Neuronal stem cell (in vitro differentiated cells): ENCODE measurements around the gene RAB24.

Experiments used
- DNase-seq: peaks from one replicate; pipeline ENCODE4 v3.0.0-alpha.2; 2013; ENCODE audit warnings: low spot score
- H2AFZ ChIP-seq: one replicate; pipeline ENCODE4 v1.6.1; 2013; ENCODE audit warnings: mild to moderate bottlenecking, low read length, inconsistent platforms
- H2AK5ac ChIP-seq: 2 replicates; pipeline ENCODE4 v1.6.1; 2013; ENCODE audit warnings: low read depth, mild to moderate bottlenecking, inconsistent platforms, low read length, moderate library complexity, mixed read lengths
- H2BK120ac ChIP-seq: 2 replicates; pipeline ENCODE4 v1.6.1; 2013; ENCODE audit warnings: low read depth, mild to moderate bottlenecking, inconsistent platforms, low read length, moderate library complexity, mixed read lengths
- H2BK12ac ChIP-seq: one replicate; pipeline ENCODE4 v1.6.1; 2013; ENCODE audit warnings: low read length, inconsistent platforms
- H2BK15ac ChIP-seq: 2 replicates; pipeline ENCODE4 v1.6.1; 2013; ENCODE audit warnings: mild to moderate bottlenecking, low read length, inconsistent platforms, mixed read lengths
- H2BK5ac ChIP-seq: one replicate; pipeline ENCODE4 v1.6.1; 2013; ENCODE audit warnings: inconsistent platforms, mild to moderate bottlenecking, low read length, moderate library complexity
- H3K14ac ChIP-seq: one replicate; pipeline ENCODE4 v1.6.1; 2013; ENCODE audit warnings: low read length, inconsistent platforms
- H3K18ac ChIP-seq: 2 replicates; pipeline ENCODE4 v1.6.1; 2013; ENCODE audit warnings: low read length, inconsistent platforms
- H3K23ac ChIP-seq: 2 replicates; pipeline ENCODE4 v1.6.1; 2013; ENCODE audit warnings: low read depth, mild to moderate bottlenecking, mixed read lengths, low read length, inconsistent platforms; ENCODE audit not compliant: poor library complexity
- H3K27ac ChIP-seq: replicated peaks from 3 replicates; pipeline ENCODE4 v1.5.1; 2013; ENCODE audit warnings: low read length, inconsistent platforms
- H3K27me3 ChIP-seq, 3 experiments: 2 replicates each; pipeline ENCODE4 v1.6.1; 2013; ENCODE audit warnings: low read length in 3 of 3, mild to moderate bottlenecking in 2 of 3, inconsistent platforms in 1 of 3, low read depth in 1 of 3, mixed read lengths in 1 of 3, moderate library complexity in 1 of 3; ENCODE audit not compliant: control insufficient read depth in 3 of 3, insufficient read depth in 3 of 3
- H3K36me3 ChIP-seq, 2 donors: replicated peaks in 1 of 2; 2 replicates each; pipeline ENCODE4 v1.6.1; 2013; ENCODE audit warnings: low read length in 2 of 2; ENCODE audit not compliant: control insufficient read depth in 2 of 2, insufficient read depth in 2 of 2
- H3K4ac ChIP-seq: 2 replicates; pipeline ENCODE4 v1.6.1; 2013; ENCODE audit warnings: inconsistent platforms, mild to moderate bottlenecking, low read length, moderate library complexity
- H3K4me1 ChIP-seq, 2 donors: 1 replicate in 1 of 2; 2 replicates in 1 of 2; pipeline ENCODE4 v1.6.1; 2013; ENCODE audit warnings: low read length in 2 of 2, low read depth in 1 of 2; ENCODE audit not compliant: control insufficient read depth in 2 of 2, insufficient read depth in 1 of 2
- H3K4me2 ChIP-seq: one replicate; pipeline ENCODE4 v1.6.1; 2013; ENCODE audit warnings: mild to moderate bottlenecking, low read length, inconsistent platforms; ENCODE audit not compliant: insufficient read depth, poor library complexity, severe bottlenecking
- H3K4me3 ChIP-seq, 2 donors: 2 replicates each; pipeline ENCODE4 v1.5.1; 2013; ENCODE audit warnings: low read length in 2 of 2, mild to moderate bottlenecking in 2 of 2, inconsistent platforms in 1 of 2, moderate library complexity in 1 of 2
- H3K79me1 ChIP-seq: one replicate; pipeline ENCODE4 v1.6.1; 2013; ENCODE audit warnings: low read depth, mild to moderate bottlenecking, inconsistent platforms, low read length, moderate library complexity
- H3K9ac ChIP-seq: one replicate; pipeline ENCODE4 v1.6.1; 2013; ENCODE audit warnings: mild to moderate bottlenecking, low read depth, low read length, inconsistent platforms; ENCODE audit not compliant: poor library complexity
- H3K9me3 ChIP-seq, 2 donors: replicated peaks in 1 of 2; 2 replicates each; pipeline versions ENCODE3 to v1.6.1; 2013; ENCODE audit warnings: low read length in 2 of 2, mild to moderate bottlenecking in 2 of 2, inconsistent platforms in 1 of 2, low read depth in 1 of 2, mixed read lengths in 1 of 2, moderate library complexity in 1 of 2; ENCODE audit not compliant: control insufficient read depth in 2 of 2, insufficient read depth in 1 of 2
- H4K8ac ChIP-seq: one replicate; pipeline ENCODE4 v1.6.1; 2013; ENCODE audit warnings: low read depth, mild to moderate bottlenecking, inconsistent platforms, low read length, moderate library complexity
- H4K91ac ChIP-seq: one replicate; pipeline ENCODE4 v1.6.1; 2013; ENCODE audit warnings: low read length, low read depth, mild to moderate bottlenecking, inconsistent platforms; ENCODE audit not compliant: poor library complexity
- WGBS, 2 donors: extraction: QIAGEN DNeasy Blood & Tissue Kit; methylation state at CpG; one replicate each; pipeline ENCODE4 v1.1.7; 2013; ENCODE audit warnings: missing lambda C conversion rate in 2 of 2, mixed read lengths in 1 of 2; ENCODE audit not compliant: insufficient read length in 2 of 2, insufficient replicate concordance in 1 of 2; ENCODE audit errors: extremely low coverage in 2 of 2; 5-methylcytosine and 5-hydroxymethylcytosine counted together

Gene RAB24

DNA sequence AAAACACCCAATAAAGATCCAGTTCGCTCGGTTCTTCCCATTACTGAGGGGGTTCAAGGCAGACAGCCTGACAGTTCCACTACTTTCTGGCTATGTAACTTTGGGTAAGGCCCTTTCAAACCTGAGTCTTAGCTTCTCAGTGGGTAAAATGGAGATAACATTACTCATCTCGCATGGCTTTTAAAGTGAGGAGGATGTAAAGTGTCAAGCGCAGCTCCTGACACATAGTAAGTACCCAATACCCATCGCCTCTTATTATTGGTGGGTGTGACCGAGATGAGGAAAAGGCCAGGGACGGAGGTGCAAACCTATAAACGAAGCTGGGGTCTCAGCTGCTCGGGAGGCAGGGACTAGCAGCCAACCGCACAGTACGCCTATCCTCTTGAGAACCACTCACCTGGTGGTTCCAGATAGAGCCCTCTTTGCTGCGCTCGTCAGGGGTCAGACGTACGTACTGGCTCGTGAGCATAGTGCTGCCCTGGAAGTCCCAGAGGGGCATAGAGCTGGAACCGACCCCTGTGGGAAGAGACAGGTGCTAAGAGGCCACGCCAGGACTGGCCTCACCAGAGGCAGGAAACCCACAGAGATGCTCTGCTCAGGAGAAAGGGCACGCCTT is 47.4 kb upstream of the RAB24 start:
- no peaks in the 10 kb centered on the region for H3K9me3 ChIP-seq
- H4K8ac ChIP-seq = peak overlapping the region; percentile 66
- peak overlapping the region; percentile 99 for H2AFZ ChIP-seq
- peaks cover 0 to 1% (median 0%) of the 10 kb centered on the region in 3 experiments for H3K27me3 ChIP-seq
- peak overlapping the region; percentile 64 to 81 for H3K4me3 ChIP-seq
- no peak overlapping the region for H3K27ac ChIP-seq
- no peak overlapping the region for H4K91ac ChIP-seq
- peak overlapping the region; percentile 1 for H3K23ac ChIP-seq
- H3K18ac ChIP-seq = peak overlapping the region; percentile 84
- H3K36me3 ChIP-seq = peaks cover 4 to 31% of the 10 kb centered on the region in 2 donors
- WGBS, 2 donors = no CpG with 5 or more reads among the region's 19 CpGs
- H3K4me1 ChIP-seq = peaks cover 8 to 9% of the 10 kb centered on the region in 2 donors
- peak overlapping the region; percentile 96 for H3K9ac ChIP-seq
- H2AK5ac ChIP-seq = peak overlapping the region; percentile 72
- peaks cover 11% of the 10 kb centered on the region for H3K79me1 ChIP-seq
- no peak overlapping the region for H3K14ac ChIP-seq
- no peak overlapping the region for H2BK120ac ChIP-seq
- H2BK12ac ChIP-seq = no peak overlapping the region
- no peak overlapping the region for H2BK15ac ChIP-seq
- H3K4me2 ChIP-seq = peak overlapping the region; percentile 97
- H2BK5ac ChIP-seq = peak overlapping the region; percentile 97
- no peak for DNase-seq
- H3K4ac ChIP-seq = peak overlapping the region; percentile 8

DNA sequence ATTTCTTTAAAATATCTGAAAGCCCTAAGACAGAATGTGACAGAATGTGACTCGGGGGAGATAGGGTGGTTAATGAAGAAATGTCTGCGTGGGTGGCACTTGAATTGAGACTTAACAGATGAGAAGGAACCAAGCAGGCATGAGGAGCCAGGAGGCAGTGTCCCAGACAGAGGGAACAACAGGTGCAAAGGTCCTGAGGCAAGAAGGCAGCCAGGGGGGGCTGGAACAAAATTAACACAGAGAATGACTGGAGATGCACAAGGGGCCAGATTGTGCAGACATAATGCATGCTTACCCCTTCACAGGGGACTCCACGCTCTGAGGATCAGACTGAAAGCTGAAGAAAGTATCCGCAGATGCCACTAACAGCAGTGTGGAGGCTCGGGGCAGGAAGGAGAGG is 46.2 kb upstream of the RAB24 start:
- Histone ChIP-seq H3K4me2 (peak overlapping the region; percentile 28), H3K4me3 (peak overlapping the region in 1 of 2 donors; percentile 64), H2AFZ (no peak overlapping the region), H3K27ac (no peak overlapping the region), H2AK5ac (no peak overlapping the region), H3K27me3 (no peaks in the 10 kb centered on the region), H3K9me3 (no peaks in the 10 kb centered on the region), H4K8ac (no peak overlapping the region), H4K91ac (no peak overlapping the region), H3K79me1 (peaks cover 11% of the 10 kb centered on the region), H3K9ac (no peak overlapping the region), H3K4me1 (peaks cover 8 to 9% of the 10 kb centered on the region in 2 donors), H2BK120ac (no peak overlapping the region), H2BK15ac (no peak overlapping the region), H3K18ac (no peak overlapping the region), H3K36me3 (peaks cover 4 to 39% of the 10 kb centered on the region in 2 donors), H3K4ac (no peak overlapping the region), H3K14ac (no peak overlapping the region), H2BK5ac (no peak overlapping the region), H2BK12ac (no peak overlapping the region), H3K23ac (no peak overlapping the region)
- WGBS, 2 donors = no CpG with 5 or more reads among the region's 5 CpGs
- DNase-seq = no peak

- Histone ChIP-seq H2AFZ (no peak overlapping the region), H3K79me1 (peaks cover 11% of the 10 kb centered on the region)
- WGBS, 2 donors = no CpG with 5 or more reads among the region's 3 CpGs
Measured at GRCh38 chr5:177349362-177349647, 45.8 kb upstream of the RAB24 start.

DNA sequence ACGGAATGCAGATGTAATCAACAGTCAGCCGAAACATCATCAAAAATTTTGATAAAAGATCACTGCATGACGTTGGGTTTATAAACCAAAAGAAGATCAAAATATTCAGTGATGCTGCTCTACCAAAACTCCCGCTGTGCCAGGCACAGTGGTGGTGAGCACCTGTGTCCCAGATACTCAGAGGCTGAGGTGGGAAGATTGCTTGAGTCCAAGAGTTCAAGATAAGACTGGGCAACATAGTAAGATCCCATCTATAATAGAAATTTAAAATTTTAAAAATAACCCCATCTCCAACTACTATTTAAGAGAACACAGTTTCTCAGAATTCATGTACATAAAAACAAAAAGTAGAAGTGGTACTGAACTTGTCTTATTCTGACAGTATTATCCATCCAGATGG is 44.2 kb upstream of the RAB24 start:
- H3K4me2 ChIP-seq = no peak overlapping the region
- WGBS, 2 donors = no CpG with 5 or more reads among the region's 4 CpGs
- no peak overlapping the region for H3K14ac ChIP-seq

More at GRCh38 chr5:177349362-177349647, 45.8 kb upstream of the RAB24 start:
- Histone ChIP-seq H3K36me3 (peaks cover 4 to 39% of the 10 kb centered on the region in 2 donors), H4K8ac (no peak overlapping the region), H3K9ac (no peak overlapping the region), H2AK5ac (no peak overlapping the region), H2BK120ac (no peak overlapping the region), H3K14ac (no peak overlapping the region), H3K23ac (no peak overlapping the region), H2BK5ac (no peak overlapping the region), H3K27ac (no peak overlapping the region), H3K27me3 (no peaks in the 10 kb centered on the region), H3K4ac (no peak overlapping the region), H3K4me2 (no peak overlapping the region), H3K9me3 (no peaks in the 10 kb centered on the region), H2BK12ac (no peak overlapping the region), H4K91ac (no peak overlapping the region), H3K4me1 (peaks cover 8 to 9% of the 10 kb centered on the region in 2 donors), H3K18ac (no peak overlapping the region), H2BK15ac (no peak overlapping the region), H3K4me3 (no peak overlapping the region)
- no peak for DNase-seq

More for the DNA sequence above, 44.2 kb upstream of the RAB24 start:
- peaks cover 8 to 9% of the 10 kb centered on the region in 2 donors for H3K4me1 ChIP-seq
- H3K9ac ChIP-seq = no peak overlapping the region
- no peak for DNase-seq
- no peak overlapping the region for H2AK5ac ChIP-seq
- H2BK12ac ChIP-seq = no peak overlapping the region
- no peak overlapping the region for H4K91ac ChIP-seq
- H3K4me3 ChIP-seq = no peak overlapping the region
- H3K9me3 ChIP-seq = no peaks in the 10 kb centered on the region
- no peak overlapping the region for H3K27ac ChIP-seq
- H3K79me1 ChIP-seq = peaks cover 11% of the 10 kb centered on the region
- H3K18ac ChIP-seq = no peak overlapping the region
- no peak overlapping the region for H2BK15ac ChIP-seq
- no peak overlapping the region for H3K4ac ChIP-seq
- H2AFZ ChIP-seq = no peak overlapping the region
- no peak overlapping the region for H4K8ac ChIP-seq
- no peak overlapping the region for H3K23ac ChIP-seq
- no peak overlapping the region for H2BK5ac ChIP-seq
- H3K36me3 ChIP-seq = peaks cover 4 to 47% of the 10 kb centered on the region in 2 donors
- H2BK120ac ChIP-seq = no peak overlapping the region
- no peaks in the 10 kb centered on the region for H3K27me3 ChIP-seq
